HG03066 (cell line): ENCODE results near the gene FNDC4.
"Not testable (repeated sequence)": the region's sequence is repeated elsewhere in the genome, so short reads cannot be mapped to it uniquely, and the experiment has no call there.

Experiments
- ATAC-seq: cut with Tn5 transposase; IDR thresholded peaks from one replicate; pipeline ENCODE4 v1.9.1; 2021; ENCODE audit warnings: low read depth; ENCODE audit not compliant: unreplicated experiment

FNDC4 gene

GRCh38 chr2:27494944-27495554 lies at the start of gene FNDC4:
TSS of gene FNDC4 (minus strand) at chr2:27495200. CDS start at chr2:27494679, 521 bp downstream.
- no peak for ATAC-seq

GRCh38 chr2:27544143-27544821 lies 49.3 kb upstream of the FNDC4 start:
- no peak for ATAC-seq

DNA sequence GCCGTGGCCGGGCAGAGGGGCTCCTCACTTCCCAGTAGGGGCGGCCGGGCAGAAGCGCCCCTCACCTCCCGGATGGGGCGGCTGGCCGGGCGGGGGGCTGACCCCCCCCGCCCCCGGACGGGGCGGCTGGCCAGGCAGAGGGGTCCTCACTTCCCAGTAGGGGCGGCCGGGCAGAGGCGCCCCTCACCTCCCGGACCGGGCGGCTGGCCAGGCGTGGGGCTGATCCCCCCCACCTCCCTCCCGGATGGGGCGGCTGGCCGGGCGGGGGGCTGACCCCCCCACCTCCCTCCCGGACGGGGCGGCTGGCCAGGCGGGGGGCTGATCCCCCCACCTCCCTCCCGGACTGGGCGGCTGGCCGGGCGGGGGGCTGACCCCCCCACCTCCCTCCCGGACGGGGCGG lies 44.6 kb upstream of the FNDC4 start:
- not testable (repeated sequence) for ATAC-seq

- ATAC-seq = not testable (repeated sequence)
Observed at GRCh38 chr2:27538839-27539450, 43.9 kb upstream of the FNDC4 start.

GRCh38 chr2:27537287-27537686 lies 42.3 kb upstream of the FNDC4 start:
- no peak for ATAC-seq

DNA sequence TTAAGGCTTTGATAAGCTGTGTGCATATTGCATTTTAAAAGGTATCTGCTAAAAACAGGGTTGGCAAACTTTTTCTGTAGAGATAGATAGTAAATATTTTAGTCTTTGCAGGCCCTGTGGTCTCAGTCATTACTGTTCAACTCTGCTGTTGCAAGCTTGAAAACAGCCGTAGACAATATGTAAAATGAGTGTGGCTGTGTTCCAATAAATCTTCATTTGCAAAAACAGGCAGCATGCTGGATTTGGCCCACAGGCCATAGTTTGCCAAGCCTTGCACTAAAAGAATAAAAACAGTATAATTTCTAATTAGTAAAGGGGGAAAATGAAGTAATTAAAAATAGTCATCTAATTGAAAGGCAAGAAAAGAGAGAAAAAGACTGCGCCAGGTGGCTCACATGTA lies 37.0 kb upstream of the FNDC4 start:
- ATAC-seq = no peak

DNA sequence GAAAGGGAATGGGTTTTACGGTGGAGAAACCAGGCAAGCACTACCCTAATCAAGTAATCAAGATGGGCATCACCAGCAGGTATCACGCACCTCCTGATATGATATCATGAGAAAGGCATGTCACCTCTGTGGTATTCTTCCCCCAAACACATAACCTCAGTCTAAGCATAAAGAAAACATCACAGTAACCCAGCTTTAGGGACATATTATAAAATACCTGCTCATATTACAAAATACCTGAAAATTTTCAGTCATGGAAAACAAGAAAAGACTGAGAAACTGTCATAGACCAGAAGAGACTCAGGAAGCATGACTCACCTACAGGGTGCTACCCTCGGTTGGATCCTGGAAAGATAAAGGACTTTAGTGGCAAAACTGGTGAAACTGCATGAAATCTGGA lies 32.2 kb upstream of the FNDC4 start:
- ATAC-seq = no peak

DNA sequence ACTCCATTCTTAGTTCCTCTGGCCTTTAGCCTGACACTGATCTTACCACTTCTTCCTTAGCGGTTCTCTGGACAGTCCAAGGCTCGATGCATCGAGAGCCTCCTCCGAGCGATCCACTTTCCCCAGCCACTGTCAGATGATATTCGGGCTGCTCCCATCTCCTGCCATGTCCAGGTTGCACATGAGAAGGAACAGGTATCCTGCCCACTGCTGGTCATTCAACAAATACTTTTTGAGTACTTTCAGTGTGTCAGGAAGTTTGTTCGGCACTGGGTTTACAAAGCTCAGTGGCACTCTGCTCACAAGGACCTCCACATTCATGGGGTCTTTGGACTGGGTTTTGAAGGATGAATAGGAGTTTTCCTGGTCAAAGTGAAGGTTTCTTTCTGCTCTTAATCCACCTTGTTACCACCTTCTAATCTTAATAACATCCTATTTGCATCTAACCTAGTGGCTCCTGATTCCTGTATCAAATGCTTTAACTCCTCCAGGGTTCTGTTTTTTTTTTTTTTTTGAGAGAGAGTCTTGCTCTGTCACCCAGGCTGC lies 27.5 kb upstream of the FNDC4 start:
- ATAC-seq = no peak

- ATAC-seq = no peak
Observed at GRCh38 chr2:27520316-27520715, 25.3 kb upstream of the FNDC4 start.

- ATAC-seq = no peak
Observed at GRCh38 chr2:27518782-27519113, 23.7 kb upstream of the FNDC4 start.

DNA sequence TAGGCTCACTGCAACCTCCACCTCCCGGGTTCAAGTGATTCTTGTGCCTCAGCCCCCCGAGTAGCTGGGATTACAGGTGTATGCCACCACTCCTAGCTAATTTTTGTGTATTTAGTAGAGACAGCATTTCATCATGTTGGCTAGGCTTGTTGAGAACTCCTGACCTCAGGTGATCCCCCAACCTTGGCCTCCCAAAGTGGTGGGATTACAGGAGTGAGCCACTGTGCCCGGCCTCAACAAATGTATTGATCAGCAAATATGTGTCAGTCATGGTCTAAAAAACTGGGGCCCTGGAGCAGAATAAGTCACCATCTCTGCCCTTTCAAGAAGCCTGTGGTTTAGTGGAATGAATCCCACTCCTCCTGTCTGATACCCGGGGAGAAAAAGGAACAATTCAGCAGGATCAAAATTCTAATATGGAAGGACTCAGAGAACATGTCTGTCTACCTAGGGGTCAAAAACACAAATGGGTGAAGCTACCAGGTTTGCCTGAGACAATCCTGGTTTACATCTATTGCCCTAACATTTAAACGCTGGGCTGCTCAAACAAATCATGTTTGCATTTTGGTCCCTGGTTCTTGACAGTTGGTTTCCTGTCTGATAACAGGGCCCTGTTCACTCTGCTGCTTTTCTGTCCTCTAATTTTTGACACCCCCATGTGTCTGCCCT lies 23.2 kb upstream of the FNDC4 start:
- ATAC-seq = no peak

GRCh38 chr2:27509326-27509725 lies 14.3 kb upstream of the FNDC4 start:
- no peak for ATAC-seq

DNA sequence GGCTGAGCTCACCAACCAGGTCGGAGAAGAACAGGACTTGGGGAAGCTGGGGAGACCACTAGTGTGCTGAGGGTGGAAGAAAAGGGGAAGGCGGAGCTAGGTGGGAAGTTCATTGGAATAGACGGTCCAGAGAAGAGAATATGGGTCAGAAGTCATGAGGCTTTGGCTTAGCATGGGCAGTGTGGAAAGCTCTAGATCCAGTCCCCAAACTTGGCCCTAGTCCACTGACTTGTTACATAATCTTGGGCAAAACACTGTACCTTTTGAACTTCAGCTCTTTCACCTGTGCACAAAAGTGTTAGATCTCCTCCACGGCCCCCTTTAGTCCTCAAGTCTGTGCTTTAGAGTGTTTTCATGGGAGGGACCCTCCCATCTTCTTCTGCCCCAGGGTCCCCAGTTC lies 12.3 kb upstream of the FNDC4 start:
- ATAC-seq = no peak

GRCh38 chr2:27506587-27506986 lies 11.6 kb upstream of the FNDC4 start:
- ATAC-seq = no peak

DNA sequence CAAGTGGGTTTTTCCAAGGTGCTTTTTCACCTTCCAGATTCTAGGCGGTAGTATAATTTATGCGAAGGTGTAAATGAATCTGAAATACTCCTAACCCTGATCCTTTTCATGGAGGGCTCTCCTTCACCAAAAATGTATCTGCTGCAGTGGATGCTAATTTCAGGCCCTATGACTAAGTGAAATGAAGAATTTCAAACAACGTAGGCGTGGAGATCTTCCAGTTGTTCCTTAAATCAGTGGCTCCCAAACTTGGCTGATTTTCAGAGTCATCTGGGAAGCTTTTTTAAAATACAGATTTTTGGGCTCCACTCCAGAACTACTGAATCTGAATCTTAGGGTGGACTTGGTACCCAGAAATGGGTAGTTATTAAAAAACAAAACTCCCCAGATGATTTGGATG lies 7.1 kb upstream of the FNDC4 start:
- ATAC-seq = no peak

DNA sequence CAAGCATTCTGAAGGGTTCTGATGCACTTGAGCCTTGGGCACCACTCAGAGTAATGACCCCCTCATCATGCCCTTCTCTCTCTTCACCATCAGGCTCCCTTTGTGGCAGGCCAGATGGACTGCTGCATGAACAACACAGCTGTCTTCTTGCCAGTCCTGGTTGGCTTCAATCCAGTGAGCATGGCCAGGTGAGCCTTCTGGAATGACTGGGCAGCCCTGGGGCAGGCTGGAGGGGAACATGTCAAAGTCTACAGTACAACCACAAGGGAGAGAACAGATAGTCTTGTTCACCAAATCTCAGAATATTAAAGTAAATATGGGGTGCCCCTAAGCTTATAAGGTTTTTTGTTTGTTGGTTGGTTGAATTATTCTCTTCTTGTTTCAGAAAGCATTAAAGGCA lies 6.0 kb upstream of the FNDC4 start:
- ATAC-seq = no peak

- no peak for ATAC-seq
Observed at GRCh38 chr2:27498975-27499374, 4.0 kb upstream of the FNDC4 start.

- no peak for ATAC-seq
Observed at GRCh38 chr2:27497288-27497627, 2.3 kb upstream of the FNDC4 start.

DNA sequence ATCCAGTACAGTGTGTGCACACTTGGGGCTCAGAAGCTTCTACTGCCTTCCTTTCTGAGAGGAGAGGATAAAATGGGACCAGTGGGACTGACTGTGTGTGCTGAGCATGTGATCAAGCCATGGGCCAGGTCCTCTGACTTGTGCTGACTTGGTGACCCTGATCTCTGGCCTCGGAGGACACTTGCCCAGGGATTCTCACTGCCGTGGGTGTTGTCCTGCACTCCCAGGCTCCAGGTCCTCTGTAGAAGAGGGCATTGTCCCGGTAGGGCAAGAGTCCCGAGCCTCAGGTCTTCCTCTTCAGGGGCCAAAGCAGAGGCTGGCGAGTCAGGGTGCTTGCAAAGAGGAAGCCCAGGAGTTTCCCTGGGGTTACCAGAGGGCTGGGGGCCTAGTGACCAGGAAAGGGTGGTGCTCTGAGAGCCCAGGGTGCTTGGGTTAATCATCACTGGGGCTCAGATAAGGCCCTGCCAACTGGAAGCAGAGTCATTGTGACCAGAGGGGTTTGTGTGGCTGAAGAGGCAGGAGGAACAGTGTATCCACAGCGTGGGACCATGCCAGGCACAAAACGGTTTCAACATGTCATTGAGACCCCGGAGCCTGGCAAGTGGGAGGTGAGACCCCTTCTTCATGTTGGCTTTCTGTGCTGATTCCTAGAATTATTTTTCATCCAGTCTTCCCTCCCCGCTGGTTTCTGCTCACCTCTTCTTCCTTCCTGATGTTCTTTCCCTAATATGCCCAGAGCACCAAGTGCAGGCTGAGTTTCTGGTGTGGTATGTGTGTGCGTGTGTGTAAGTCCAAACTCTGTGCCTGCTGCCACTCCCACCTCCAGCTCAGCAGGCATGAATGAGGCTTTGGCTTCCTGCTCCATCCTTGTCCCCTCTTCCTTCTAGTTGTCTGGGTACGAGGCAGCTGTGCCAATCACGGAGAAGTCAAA lies 1.6 kb upstream of the FNDC4 start, which contains the start of gene GCKR:
GCKR (plus strand) TSS at position 483 of the 931 bp plus-strand sequence; CDS start at position 549, 66 bp downstream.
- ATAC-seq = no peak

GRCh38 chr2:27495840-27496356 lies 898 bp upstream of the FNDC4 start:
- ATAC-seq = no peak
